K562 (cell line): Measurements from ENCODE around the gene HMGN1. TPM values are rescaled to one million over a fixed set of nuclear protein-coding genes. Genes with fewer than 3 reads are reported as not detected.

Experiments used
- ATAC-seq: fragments of 200-7000 bp; cut with Tn5 transposase; 3 replicates; pipeline ENCODE4 v1.9.1; 2020; ENCODE audit warnings: moderate library complexity
- BruUV-seq: library from RNA; stranded (reverse); fragments of 400-500 nt; replicated peaks from 2 replicates; lab custom pipeline; 2021; lab: Mats Ljungman, UMichigan
- CTCF ChIA-PET: fragments of 300-600 bp; formaldehyde crosslinking; extraction: SDS; loops from one replicate; lab custom pipeline; 2021; ENCODE audit warnings: low intra/inter-chr PET ratio; lab: Yijun Ruan, JAX
- POLR2A ChIA-PET: fragments of 300-600, 350-650 bp; sonication (Branson Sonifier 250); formaldehyde crosslinking; extraction: SDS; loops from one replicate; lab custom pipeline; 2021; ENCODE audit warnings: antibody characterized with exemption, inconsistent platforms; lab: Yijun Ruan, JAX
- DNase-seq, 4 experiments: peaks; one replicate each; pipeline versions ENCODE4 v3.0.0 to v3.0.0-alpha.2; 2011 to 2018; ENCODE audit warnings: low spot score in 3 of 4, mixed read lengths in 3 of 4; ENCODE audit errors: extremely low read depth in 1 of 4
- FAIRE-seq: peaks from 2 replicates; lab custom pipeline; 2011; peaks lifted over from hg19 to GRCh38; lab: Jason Lieb, UNC
- H2AFZ ChIP-seq: 2 replicates; pipeline ENCODE4 v1.6.0; 2011; ENCODE audit warnings: low read depth, low read length, control low read depth, inconsistent platforms
- H3K27ac ChIP-seq: fragments of 200-600 bp; 3 replicates; pipeline ENCODE4 v1.8.0; 2011; ENCODE audit warnings: low read depth, mild to moderate bottlenecking, control low read depth, inconsistent platforms, low read length, moderate library complexity, mixed read lengths; ENCODE audit errors: extremely low read depth
- H3K27me3 ChIP-seq, 2 experiments: fragments of 300-600 bp in 1 of 2; 2 replicates in 1 of 2; 3 replicates in 1 of 2; pipeline versions ENCODE4 v1.6.0 to v1.8.0; 2011; ENCODE audit warnings: inconsistent platforms in 2 of 2, low read length in 2 of 2, mild to moderate bottlenecking in 1 of 2, mixed read lengths in 1 of 2, moderate library complexity in 1 of 2; ENCODE audit not compliant: control insufficient read depth in 2 of 2, insufficient read depth in 2 of 2
- H3K36me3 ChIP-seq: fragments of 300-600 bp; 3 replicates; pipeline ENCODE4 v1.8.0; 2011; ENCODE audit warnings: mild to moderate bottlenecking, low read length, inconsistent platforms; ENCODE audit not compliant: control insufficient read depth, insufficient read depth
- H3K4me1 ChIP-seq, 2 experiments: fragments of 200-600 bp in 1 of 2; replicated peaks in 1 of 2; 2 replicates in 1 of 2; 3 replicates in 1 of 2; pipeline versions ENCODE4 v1.5.1 to v1.8.0; 2011; ENCODE audit warnings: inconsistent platforms in 2 of 2, low read length in 2 of 2, mild to moderate bottlenecking in 1 of 2, mixed read lengths in 1 of 2, moderate library complexity in 1 of 2; ENCODE audit not compliant: control insufficient read depth in 2 of 2, insufficient read depth in 2 of 2
- H3K4me2 ChIP-seq: 2 replicates; pipeline ENCODE4 v1.6.1; 2011; ENCODE audit warnings: low read length, control low read depth, inconsistent platforms, mixed read lengths; ENCODE audit not compliant: insufficient read depth
- H3K4me3 ChIP-seq: fragments of 200-600 bp; sonication (generic), shearing (Covaris generic); 2 replicates; pipeline ENCODE4 v1.5.1; 2016; ENCODE audit warnings: control low read depth, inconsistent platforms
- H3K79me2 ChIP-seq: fragments of 200-600 bp; 3 replicates; pipeline ENCODE4 v1.8.0; 2011; ENCODE audit warnings: low read length, inconsistent platforms; ENCODE audit not compliant: control insufficient read depth, insufficient read depth
- H3K9ac ChIP-seq, 2 experiments: 2 replicates each; pipeline versions ENCODE4 v1.6.0 to v1.6.1; 2011; ENCODE audit warnings: low read depth in 2 of 2, low read length in 2 of 2, control low read depth in 1 of 2, inconsistent platforms in 1 of 2, mild to moderate bottlenecking in 1 of 2, mixed read lengths in 1 of 2; ENCODE audit not compliant: insufficient read depth in 1 of 2
- H3K9me1 ChIP-seq: one replicate; pipeline ENCODE4 v1.6.0; 2011; ENCODE audit warnings: inconsistent platforms, mild to moderate bottlenecking, low read length, moderate library complexity; ENCODE audit not compliant: control insufficient read depth, insufficient read depth
- H3K9me3 ChIP-seq: replicated peaks from 2 replicates; pipeline ENCODE4 v1.5.1; 2011; ENCODE audit warnings: low read depth, low read length, inconsistent platforms; ENCODE audit not compliant: control insufficient read depth, insufficient read depth
- H4K20me1 ChIP-seq: replicated peaks from 2 replicates; pipeline ENCODE4 v1.6.1; 2011; ENCODE audit warnings: low read length, inconsistent platforms, mixed read lengths; ENCODE audit not compliant: control insufficient read depth, insufficient read depth
- ATF4 ChIP-seq: fragments of 450-650 bp; formaldehyde crosslinking; IDR thresholded peaks from 2 replicates; pipeline ENCODE4 v1.4.0; 2022; ENCODE audit warnings: mild to moderate bottlenecking, moderate library complexity
- EWSR1 ChIP-seq: fragments of 450-650 bp; IDR thresholded peaks from 2 replicates; pipeline ENCODE4 v1.6.1; 2018; ENCODE audit warnings: borderline replicate concordance, mild to moderate bottlenecking, low read depth, moderate library complexity; ENCODE audit not compliant: partially characterized antibody
- ILF3 ChIP-seq: fragments of 450-650 bp; IDR thresholded peaks from 2 replicates; pipeline ENCODE4 v1.6.1; 2018; ENCODE audit warnings: antibody characterized with exemption, mild to moderate bottlenecking, moderate library complexity, borderline replicate concordance
- MAZ ChIP-seq, 2 experiments: fragments of 450-650 bp in 1 of 2; sonication (generic) in 1 of 2; formaldehyde crosslinking; IDR thresholded peaks in 1 of 2; conservative IDR thresholded peaks in 1 of 2; 2 replicates each; pipeline versions ENCODE4 v1.4.0 to v1.5.0; 2020; ENCODE audit warnings: mild to moderate bottlenecking in 1 of 2, missing genetic modification reagents in 1 of 2
- NR2F6 ChIP-seq: fragments of 450-650 bp; formaldehyde crosslinking; IDR thresholded peaks from 2 replicates; pipeline ENCODE4 v1.4.0; 2020; ENCODE audit warnings: mild to moderate bottlenecking
- OTX1 ChIP-seq: fragments of 450-650 bp; formaldehyde crosslinking; IDR thresholded peaks from 2 replicates; pipeline ENCODE4 v1.4.0; 2022; ENCODE audit warnings: mild to moderate bottlenecking
- PHB ChIP-seq: fragments of 250-450 bp; sonication (Bioruptor Pico); IDR thresholded peaks from 2 replicates; pipeline ENCODE4 v1.5.0; 2021
- POLR2A ChIP-seq: fragments of 450-650 bp; conservative IDR thresholded peaks from 2 replicates; pipeline ENCODE4 v1.6.1; 2016
- POLR2H ChIP-seq: IDR thresholded peaks from 2 replicates; pipeline ENCODE4 v1.6.1; 2016; ENCODE audit warnings: missing genetic modification characterization, low read depth, mild to moderate bottlenecking, control low read depth, missing compliant biosample characterization, moderate library complexity
- RBM22 ChIP-seq: fragments of 200-400 bp; formaldehyde crosslinking; IDR thresholded peaks from 2 replicates; pipeline ENCODE4 v1.6.1; 2018; ENCODE audit warnings: low read length, low read depth; ENCODE audit not compliant: poor library complexity, severe bottlenecking
- RFX5 ChIP-seq: IDR thresholded peaks from 2 replicates; pipeline ENCODE4 v1.6.1; 2011; ENCODE audit warnings: low read depth, mild to moderate bottlenecking, improper control_type of control experiment, low read length
- RHOXF2B ChIP-seq: fragments of 250-450 bp; sonication (Bioruptor Pico); conservative IDR thresholded peaks from 2 replicates; pipeline ENCODE4 v1.5.1; 2021
- THRB ChIP-seq: fragments of 450-650 bp; formaldehyde crosslinking; conservative IDR thresholded peaks from 2 replicates; pipeline ENCODE4 v1.4.0; 2022; ENCODE audit warnings: mild to moderate bottlenecking, missing genetic modification characterization
- ZBTB17 ChIP-seq: fragments of 450-650 bp; formaldehyde crosslinking; IDR thresholded peaks from 2 replicates; pipeline ENCODE4 v1.4.0; 2020; ENCODE audit warnings: mild to moderate bottlenecking
- ZFP1 ChIP-seq: fragments of 450-650 bp; formaldehyde crosslinking; IDR thresholded peaks from 2 replicates; pipeline ENCODE4 v1.4.0; 2020; ENCODE audit warnings: mild to moderate bottlenecking, mixed read lengths
- ZNF561 ChIP-seq: fragments of 450-650 bp; formaldehyde crosslinking; conservative IDR thresholded peaks from 2 replicates; pipeline ENCODE4 v1.4.0; 2020; ENCODE audit warnings: mild to moderate bottlenecking, moderate library complexity
- ZNF583 ChIP-seq: fragments of 250-450 bp; sonication (Bioruptor Pico); IDR thresholded peaks from 2 replicates; pipeline ENCODE4 v1.4.0; 2020
- ZNF655 ChIP-seq: fragments of 250-450 bp; sonication (Bioruptor Pico); IDR thresholded peaks from 2 replicates; pipeline ENCODE4 v1.5.0; 2021
- WGBS: fragments of 100-300 bp; shearing (Covaris generic); methylation state at CpG from one replicate; pipeline ENCODE4 v1.1.6; 2016; ENCODE audit warnings: low coverage, mixed read lengths; ENCODE audit not compliant: insufficient coverage; ENCODE audit errors: missing lambda C conversion rate; 5-methylcytosine and 5-hydroxymethylcytosine counted together
- in situ Hi-C: fragments of 300-500 bp; cut with MboI; formaldehyde crosslinking; loops from 4 replicates; pipeline ENCODE4 v1.15.0; 2018; ENCODE audit warnings: inconsistent platforms, mixed read lengths
- intact Hi-C: fragments of 100-400 bp; cut with micrococcal nuclease; formaldehyde crosslinking; loops from 2 replicates; pipeline ENCODE4 v1.14.2; 2022
- polyA plus RNA-seq, 8 experiments: library from polyadenylated mRNA; depleted of rRNA in 4 of 8; stranded (reverse) in 5 of 8; unstranded in 3 of 8; fragments of >200 nt; fragmentation: Nextera tagmentation in 2 of 8; fragmentation: Illumina TruSeq in 1 of 8; extraction: Ambion mirVana in 2 of 8; extraction: Trizol in 1 of 8; gene quantifications; 2 replicates each; pipeline versions ENCODE4 v1.2.1 to v1.2.3, GENCODE V29; 2011 to 2014; ENCODE audit warnings: inconsistent platforms in 1 of 8, missing spikeins in 1 of 8
- total RNA-seq, 7 experiments: library from RNA; depleted of rRNA in 6 of 7; stranded (reverse); fragments of >200 nt in 6 of 7; fragmentation: Illumina TruSeq in 2 of 7; extraction: Trizol in 2 of 7; gene quantifications; 2 replicates each; pipeline versions ENCODE4 v1.2.1 to v1.2.3, GENCODE V29; 2011 to 2021; ENCODE audit warnings: low replicate concordance in 1 of 7

The HMGN1 gene
- total and polyA plus RNA-seq, 9 of the 15 experiments (the other 6 are each of a cell fraction or from before 2014, with no cell fraction given) = 124 to 626 (median 498) TPM

GRCh38 chr21:39341249-39341923, 7.5 kb downstream of the HMGN1 start:
- H3K36me3 ChIP-seq = peaks cover 50% of the 10 kb centered on the region
- no peaks in the 10 kb centered on the region for H3K27me3 ChIP-seq
- FAIRE-seq = no peak
- no peak overlapping the region for H3K27ac ChIP-seq
- in situ Hi-C loops = no loop called here
- DNase-seq = no peak
- no peak overlapping the region for H3K4me2 ChIP-seq
- ChIA-PET CTCF (no interaction called here), POLR2A (interaction anchor here (0.6 to 5.9 kb wide), 11 partner anchors 7 to 110 kb away, joined by 3 to 39 read pairs (median 3); partner anchors contain the start of genes HMGN1 and SH3BGR)
- no TSS peak for BruUV-seq
- H3K9me3 ChIP-seq = no peaks in the 10 kb centered on the region
- peaks cover 7% of the 10 kb centered on the region for H4K20me1 ChIP-seq
- WGBS = 95% methylated on average over 6 of the region's 6 CpGs
- H3K9ac ChIP-seq = no peak overlapping the region
- peak; percentile 53 for ATAC-seq
- peaks cover 7% of the 10 kb centered on the region for H3K9me1 ChIP-seq
- no peak overlapping the region for H2AFZ ChIP-seq
- peaks cover 25% of the 10 kb centered on the region for H3K79me2 ChIP-seq
- H3K4me3 ChIP-seq = no peak overlapping the region
- H3K4me1 ChIP-seq = peaks cover 5 to 13% of the 10 kb centered on the region in 2 experiments; a peak in 4 of 5 replicates
- intact Hi-C loops = no loop called here
- TF ChIP-seq MAZ (CRISPR knock-in tag; conservative IDR thresholded peaks at IDR 0.05 in 1 of 2, IDR thresholded peaks at IDR 0.05 in 1 of 2) (0 out of 4 replicates have a peak, but pooled peaks of 1 of the 2 experiments have one; percentile 31), EWSR1 (peak; percentile 21), ZNF561 (no peak), OTX1 (peak; percentile 55; the same call in 1 of the 2 replicates), ZFP1 (CRISPR knock-in tag) (no peak), PHB (CRISPR knock-in tag) (no peak), NR2F6 (CRISPR knock-in tag) (0 out of 2 replicates have a peak, but pooled peaks have one; percentile 27), ZBTB17 (CRISPR knock-in tag) (0 out of 2 replicates have a peak, but pooled peaks have one; percentile 31), POLR2H (peak; percentile 58), ILF3 (peak; percentile 62; the same call in 1 of the 2 replicates), ZNF583 (CRISPR knock-in tag) (0 out of 2 replicates have a peak, but pooled peaks have one; percentile 30), RFX5 (no peak), THRB (CRISPR knock-in tag) (peak; percentile 88; the same call in 1 of the 2 replicates), RBM22 (no peak), POLR2A (peak; percentile 68), ZNF655 (0 out of 2 replicates have a peak, but pooled peaks have one; percentile 33), RHOXF2B (0 out of 2 replicates have a peak, but pooled peaks have one; percentile 48), ATF4 (CRISPR knock-in tag) (0 out of 2 replicates have a peak, but pooled peaks have one; percentile 13)
